ENCODE measurements around the gene SPINT1.

- no peak for TF ChIP-seq POLR2A (IDR thresholded peaks at IDR 0.05)
- TF ChIP-seq CTCF (IDR thresholded peaks at IDR 0.05 in 8 of 11, conservative IDR thresholded peaks at IDR 0.05 in 3 of 11): no peak
Observed at GRCh38 chr15:40843885-40844695, at the start of gene SPINT1.
